Neural cell (in vitro differentiated cells): ENCODE data around the gene HSPB7.
"Not testable (repeated sequence)": the region's sequence is repeated elsewhere in the genome, so short reads cannot be mapped to it uniquely, and the experiment has no call there.

ENCODE experiments used
- EP300 ChIP-seq: fragments of 450-650 bp; conservative IDR thresholded peaks from 2 replicates; pipeline ENCODE4 v1.6.1; 2014; ENCODE audit warnings: antibody characterized with exemption, mild to moderate bottlenecking, moderate library complexity; ENCODE audit not compliant: poor library complexity, severe bottlenecking
- TF ChIP-seq, protein P1 (sequence below): fragments of 450-650 bp; IDR thresholded peaks from 2 replicates; pipeline ENCODE4 v1.5.1; 2014; ENCODE audit warnings: antibody characterized with exemption, mild to moderate bottlenecking, moderate library complexity; ENCODE audit not compliant: poor library complexity, severe bottlenecking

DNA sequence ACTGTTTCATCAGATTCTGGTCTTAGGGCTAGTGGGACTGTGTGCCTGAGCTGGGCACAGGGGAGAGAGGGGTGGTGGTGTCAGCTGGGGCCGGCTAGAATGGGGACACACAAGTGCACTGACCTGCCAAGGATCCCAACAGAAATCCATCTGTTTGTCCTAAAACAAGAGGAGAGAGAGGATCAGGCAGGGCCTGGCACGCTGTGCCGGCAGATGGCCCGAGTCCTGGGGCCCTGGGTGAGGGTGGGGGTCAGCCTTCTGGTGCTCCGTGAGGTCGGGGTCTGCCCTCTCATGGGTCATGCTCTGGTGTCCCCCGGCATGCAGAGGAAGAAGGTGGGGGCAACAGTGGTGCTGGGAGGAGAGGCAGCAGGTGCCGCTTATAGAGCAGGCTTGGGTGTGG lies 22.0 kb upstream of the HSPB7 start:
- TF ChIP-seq EP300: not testable (repeated sequence)
- TF ChIP-seq, protein P1, sequence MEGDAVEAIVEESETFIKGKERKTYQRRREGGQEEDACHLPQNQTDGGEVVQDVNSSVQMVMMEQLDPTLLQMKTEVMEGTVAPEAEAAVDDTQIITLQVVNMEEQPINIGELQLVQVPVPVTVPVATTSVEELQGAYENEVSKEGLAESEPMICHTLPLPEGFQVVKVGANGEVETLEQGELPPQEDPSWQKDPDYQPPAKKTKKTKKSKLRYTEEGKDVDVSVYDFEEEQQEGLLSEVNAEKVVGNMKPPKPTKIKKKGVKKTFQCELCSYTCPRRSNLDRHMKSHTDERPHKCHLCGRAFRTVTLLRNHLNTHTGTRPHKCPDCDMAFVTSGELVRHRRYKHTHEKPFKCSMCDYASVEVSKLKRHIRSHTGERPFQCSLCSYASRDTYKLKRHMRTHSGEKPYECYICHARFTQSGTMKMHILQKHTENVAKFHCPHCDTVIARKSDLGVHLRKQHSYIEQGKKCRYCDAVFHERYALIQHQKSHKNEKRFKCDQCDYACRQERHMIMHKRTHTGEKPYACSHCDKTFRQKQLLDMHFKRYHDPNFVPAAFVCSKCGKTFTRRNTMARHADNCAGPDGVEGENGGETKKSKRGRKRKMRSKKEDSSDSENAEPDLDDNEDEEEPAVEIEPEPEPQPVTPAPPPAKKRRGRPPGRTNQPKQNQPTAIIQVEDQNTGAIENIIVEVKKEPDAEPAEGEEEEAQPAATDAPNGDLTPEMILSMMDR: not testable (repeated sequence)
